Endothelial cell of umbilical vein (primary cell): ENCODE data around the gene CEP63. TPM values are rescaled to one million over a fixed set of nuclear protein-coding genes. Genes with fewer than 3 reads are reported as not detected.

ENCODE experiments used
- BruUV-seq: library from RNA; stranded (reverse); fragments of 400-500 nt; replicated peaks from 2 replicates; lab custom pipeline; 2021; lab: Mats Ljungman, UMichigan
- CTCF ChIA-PET: fragments of 300-600, 350-600 bp; sonication (Branson Sonifier 250); formaldehyde crosslinking; loops from one replicate; lab custom pipeline; 2021; ENCODE audit warnings: antibody characterized with exemption, inconsistent platforms; lab: Charles Lee
- POLR2A ChIA-PET: fragments of 300-600, 350-600 bp; sonication (Branson Sonifier 250); formaldehyde crosslinking; loops from one replicate; lab custom pipeline; 2021; ENCODE audit warnings: antibody characterized with exemption, inconsistent platforms; lab: Charles Lee
- DNase-seq: peaks from one replicate; pipeline ENCODE4 v3.0.0-alpha.2; 2011; ENCODE audit warnings: low read depth, low spot score
- FAIRE-seq: peaks from 2 replicates; lab custom pipeline; 2011; peaks lifted over from hg19 to GRCh38; lab: Jason Lieb, UNC
- H2AFZ ChIP-seq: 2 replicates; pipeline ENCODE4 v1.6.0; 2012; ENCODE audit warnings: low read depth, low read length, control low read depth, inconsistent platforms
- H3K27ac ChIP-seq: 2 replicates; pipeline ENCODE4 v1.5.1; 2011; ENCODE audit warnings: low read depth, mild to moderate bottlenecking, control low read depth, low read length, moderate library complexity; ENCODE audit not compliant: insufficient read depth
- H3K27me3 ChIP-seq, 2 experiments: 2 replicates each; pipeline versions ENCODE4 v1.6.0 to v1.6.1; 2011; ENCODE audit warnings: low read length in 2 of 2, mixed read lengths in 1 of 2; ENCODE audit not compliant: control insufficient read depth in 2 of 2, insufficient read depth in 2 of 2
- H3K36me3 ChIP-seq, 2 experiments: 2 replicates in 1 of 2; 3 replicates in 1 of 2; pipeline ENCODE4 v1.5.1; 2011; ENCODE audit warnings: low read length in 2 of 2, mild to moderate bottlenecking in 1 of 2, moderate library complexity in 1 of 2; ENCODE audit not compliant: control insufficient read depth in 2 of 2, insufficient read depth in 2 of 2; ENCODE audit errors: extremely low read depth in 1 of 2
- H3K4me1 ChIP-seq: 3 replicates; pipeline ENCODE4 v1.5.1; 2011; ENCODE audit warnings: mild to moderate bottlenecking, low read length; ENCODE audit not compliant: control insufficient read depth, insufficient read depth; ENCODE audit errors: extremely low read depth
- H3K4me2 ChIP-seq: 2 replicates; pipeline ENCODE4 v1.6.1; 2011; ENCODE audit warnings: low read length, control low read depth, mixed read lengths; ENCODE audit not compliant: insufficient read depth
- H3K4me3 ChIP-seq, 3 experiments: fragments of 200-600 bp in 1 of 3; sonication (generic), shearing (Covaris generic) in 1 of 3; replicated peaks in 1 of 3; 2 replicates each; pipeline ENCODE4 v1.5.1; 2011 to 2016; ENCODE audit warnings: control low read depth in 3 of 3, low read length in 3 of 3, mild to moderate bottlenecking in 2 of 3, inconsistent platforms in 1 of 3, low read depth in 1 of 3, moderate library complexity in 1 of 3; ENCODE audit not compliant: insufficient read depth in 1 of 3
- H3K79me2 ChIP-seq: 2 replicates; pipeline ENCODE4 v1.6.0; 2012; ENCODE audit warnings: low read length, inconsistent platforms; ENCODE audit not compliant: control insufficient read depth, insufficient read depth
- H3K9ac ChIP-seq: replicated peaks from 2 replicates; pipeline ENCODE3; 2011; ENCODE audit warnings: low read length, control low read depth; ENCODE audit not compliant: insufficient read depth; ENCODE audit errors: extremely low read depth
- H3K9me1 ChIP-seq: replicated peaks from 3 replicates; pipeline ENCODE4 v1.6.0; 2011; ENCODE audit warnings: mild to moderate bottlenecking, low read length; ENCODE audit not compliant: control insufficient read depth, insufficient read depth; ENCODE audit errors: extremely low read depth
- H3K9me3 ChIP-seq: replicated peaks from 2 replicates; pipeline ENCODE4 v1.5.1; 2012; ENCODE audit warnings: low read length, inconsistent platforms; ENCODE audit not compliant: control insufficient read depth, insufficient read depth
- H4K20me1 ChIP-seq: replicated peaks from 2 replicates; pipeline ENCODE3; 2011; ENCODE audit warnings: mild to moderate bottlenecking, low read length; ENCODE audit not compliant: control insufficient read depth, insufficient read depth; ENCODE audit errors: extremely low read depth
- CTCF ChIP-seq, 2 donors: IDR thresholded peaks; 1 replicate in 1 of 2; 2 replicates in 1 of 2; pipeline ENCODE4 v1.5.1; 2011; ENCODE audit warnings: low read length in 2 of 2, mild to moderate bottlenecking in 2 of 2, moderate library complexity in 2 of 2, control low read depth in 1 of 2, inconsistent platforms in 1 of 2, low read depth in 1 of 2; ENCODE audit not compliant: insufficient read depth in 1 of 2; ENCODE audit errors: extremely low read depth in 1 of 2
- EZH2 ChIP-seq: IDR thresholded peaks from 2 replicates; pipeline ENCODE4 v1.6.1; 2012; ENCODE audit warnings: borderline replicate concordance, low read depth, mild to moderate bottlenecking, moderate library complexity, low read length, inconsistent platforms; ENCODE audit not compliant: severe bottlenecking
- FOS ChIP-seq: IDR thresholded peaks from 2 replicates; pipeline ENCODE4 v1.6.1; 2011; ENCODE audit warnings: mild to moderate bottlenecking, low read length, moderate library complexity, borderline replicate concordance; ENCODE audit not compliant: insufficient read depth
- GATA2 ChIP-seq: IDR thresholded peaks from 2 replicates; pipeline ENCODE4 v1.7.0; 2011; ENCODE audit warnings: low read depth, mild to moderate bottlenecking, moderate library complexity, mixed read lengths, low read length; ENCODE audit not compliant: insufficient read length, insufficient read depth
- JUN ChIP-seq: IDR thresholded peaks from 2 replicates; pipeline ENCODE4 v1.6.1; 2011; ENCODE audit warnings: borderline replicate concordance, low read depth; ENCODE audit not compliant: insufficient read length, insufficient read depth
- MAX ChIP-seq: IDR thresholded peaks from 2 replicates; pipeline ENCODE4 v1.6.1; 2011; ENCODE audit not compliant: insufficient read depth, insufficient read length
- MYC ChIP-seq: IDR thresholded peaks from one replicate; pipeline ENCODE4 v1.6.1; 2011; ENCODE audit warnings: mild to moderate bottlenecking, low read depth, low read length
- POLR2A ChIP-seq: IDR thresholded peaks from 2 replicates; pipeline ENCODE4 v1.6.1; 2012; ENCODE audit warnings: low read depth, mild to moderate bottlenecking, control low read depth, low read length
- POLR2AphosphoS5 ChIP-seq: IDR thresholded peaks from 2 replicates; pipeline ENCODE4 v1.6.1; 2012; ENCODE audit warnings: low read depth, mild to moderate bottlenecking, control low read depth, low read length, moderate library complexity; ENCODE audit not compliant: insufficient read depth
- dilution Hi-C: fragments of 300-500 bp; cut with MboI; formaldehyde crosslinking; loops from one replicate; pipeline ENCODE4 v1.15.0; 2019; ENCODE audit warnings: low sequenced_read_pairs; ENCODE audit not compliant: extremely low pct_ligation_motif_present
- intact Hi-C: fragments of 100-400 bp; cut with micrococcal nuclease; formaldehyde crosslinking; loops from one replicate; pipeline ENCODE4 v1.10.0; 2022
- polyA plus RNA-seq, 4 experiments: library from polyadenylated mRNA; depleted of rRNA in 3 of 4; stranded (reverse) in 3 of 4; unstranded in 1 of 4; fragments of >200 nt; gene quantifications; 2 replicates each; pipeline versions ENCODE4 v1.2.1 to v1.2.3, GENCODE V29; 2011 to 2012; ENCODE audit warnings: missing spikeins in 1 of 4
- total RNA-seq: library from RNA; stranded (reverse); gene quantifications from 2 replicates; pipeline ENCODE4 v1.2.3, GENCODE V29; 2021

Gene CEP63
- total and polyA plus RNA-seq, 2 donors (not counting 3 experiments of a cell fraction or from before 2014, with no cell fraction given): 5.7 to 29.4 TPM

GRCh38 chr3:134607054-134608022 is 121.5 kb downstream of the CEP63 start:
- dilution Hi-C loops: no loop called here
- Histone ChIP-seq H3K9ac (no peak overlapping the region), H4K20me1 (no peaks in the 10 kb centered on the region), H3K27ac (no peak overlapping the region), H3K36me3 (no peaks in the 10 kb centered on the region), H3K4me3 (no peak overlapping the region), H3K79me2 (no peaks in the 10 kb centered on the region), H2AFZ (no peak overlapping the region), H3K4me1 (no peaks in the 10 kb centered on the region), H3K9me3 (no peaks in the 10 kb centered on the region), H3K27me3 (no peaks in the 10 kb centered on the region), H3K9me1 (no peaks in the 10 kb centered on the region), H3K4me2 (no peak overlapping the region)
- FAIRE-seq: no peak
- CTCF ChIA-PET: interaction anchor here (1.0 to 1.5 kb wide), 2 partner anchors 33 to 148 kb away, joined by 3 to 5 read pairs; no protein-coding TSS in a partner anchor
- intact Hi-C loops: no loop called here
- POLR2A ChIA-PET: no interaction called here
- no TSS peak for BruUV-seq
- no peak for DNase-seq
- TF ChIP-seq GATA2: no peak
- TF ChIP-seq EZH2: no peak
- no peak for TF ChIP-seq MAX
- TF ChIP-seq CTCF (IDR thresholded peaks at IDR 0.05; ENCODE audit: extremely low read depth in 1 of 2, insufficient read depth in 1 of 2, low read depth in 1 of 2, low read length in 2 of 2): no peak
- no peak for TF ChIP-seq POLR2AphosphoS5
- TF ChIP-seq FOS: no peak
- no peak for TF ChIP-seq JUN
- no peak for TF ChIP-seq MYC
- TF ChIP-seq POLR2A: no peak
